ENCODE results near the gene TAF4.
"Not testable (repeated sequence)": the region's sequence is repeated elsewhere in the genome, so short reads cannot be mapped to it uniquely, and the experiment has no call there.

TAF4 gene

DNA sequence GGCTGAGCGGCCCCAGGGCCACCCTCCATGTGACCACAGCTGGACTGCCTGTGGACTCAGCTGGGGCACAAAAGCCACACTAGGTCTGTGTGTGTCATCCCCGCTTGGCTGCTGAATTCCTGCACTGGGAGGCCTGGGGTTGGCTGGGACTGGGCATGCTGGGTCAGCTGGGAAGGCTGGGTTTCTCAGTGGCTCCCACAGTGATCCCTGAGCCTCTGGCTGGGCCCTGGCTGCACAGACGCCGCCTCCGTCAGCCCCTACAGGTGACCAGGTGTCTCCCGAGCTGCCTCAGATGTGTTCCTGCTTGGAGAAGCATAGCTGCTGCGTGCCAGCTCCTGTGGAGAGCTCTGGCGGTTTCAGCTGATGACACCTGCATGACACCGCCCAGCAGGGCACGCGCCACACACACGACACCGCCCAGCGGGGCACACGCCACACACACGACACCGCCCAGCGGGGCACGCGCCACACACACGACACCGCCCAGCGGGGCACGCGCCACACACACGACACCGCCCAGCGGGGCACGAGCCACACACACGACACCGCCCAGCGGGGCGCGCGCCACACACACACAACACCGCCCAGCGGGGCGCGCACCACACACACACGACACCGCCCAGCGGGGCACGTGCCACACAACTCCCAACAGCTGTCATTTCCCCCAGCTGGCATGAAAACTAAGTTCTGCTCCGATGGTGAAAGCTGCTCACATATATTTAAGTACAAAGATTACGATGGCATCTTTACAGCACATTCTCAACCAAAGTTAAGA is 88.8 kb downstream of the TAF4 start:
- DNase-seq: no peak

DNA sequence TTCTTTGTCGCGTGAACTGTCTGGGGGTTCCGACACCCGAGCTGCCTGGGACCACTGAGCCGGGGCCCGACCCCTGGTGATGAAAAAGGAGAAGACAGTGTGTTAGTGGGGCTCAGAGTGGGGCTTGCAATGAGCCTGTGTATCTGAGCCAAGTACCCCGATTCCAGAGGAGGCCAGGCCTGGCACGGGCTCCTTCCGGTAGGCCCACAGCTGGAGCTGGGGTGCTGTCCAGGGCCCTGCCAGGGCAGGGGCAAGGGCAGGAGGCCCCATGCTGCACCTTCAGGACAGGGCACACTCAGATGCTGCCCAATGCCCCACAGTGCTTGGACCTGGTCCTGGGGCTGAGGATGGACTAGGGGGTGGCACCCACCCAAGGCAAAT is 89.4 kb downstream of the TAF4 start:
- DNase-seq: no peak

DNA sequence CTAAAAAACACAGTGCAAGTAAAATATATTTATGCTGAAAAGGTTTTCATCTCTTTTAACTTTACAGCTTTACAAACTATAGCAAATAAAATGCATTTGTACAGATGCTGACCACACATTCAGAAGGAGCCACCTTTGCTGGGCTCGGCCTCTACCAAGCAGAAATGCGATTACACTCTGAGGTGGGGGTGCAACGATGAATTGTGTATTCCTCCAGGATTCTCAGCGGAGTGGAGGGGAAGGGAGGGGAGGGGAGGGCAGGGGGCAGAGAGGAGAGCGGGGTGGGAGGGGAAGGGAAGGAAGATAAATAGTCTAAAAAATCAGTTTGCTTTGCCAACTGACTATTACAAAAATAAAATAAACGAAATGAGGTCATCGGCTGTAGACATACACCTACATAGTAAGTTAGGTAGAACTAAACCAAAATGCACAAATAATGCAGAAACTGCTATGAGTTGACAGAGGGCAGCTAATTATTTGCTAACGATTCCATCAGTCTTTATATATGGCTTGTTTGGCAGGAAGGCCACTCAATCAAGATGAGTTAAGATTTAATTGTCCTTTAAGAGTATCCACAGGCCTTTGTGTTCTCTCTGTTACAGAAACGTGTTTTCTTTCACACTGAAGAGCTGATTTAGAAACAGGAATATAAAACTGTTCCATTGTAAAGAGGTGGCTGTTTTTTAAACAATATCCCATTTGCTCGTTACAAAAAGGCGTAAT is 90.1 kb downstream of the TAF4 start:
- DNase-seq: no peak

- DNase-seq: no peak
Measured at GRCh38 chr20:61974357-61974665, 91.4 kb downstream of the TAF4 start.

DNA sequence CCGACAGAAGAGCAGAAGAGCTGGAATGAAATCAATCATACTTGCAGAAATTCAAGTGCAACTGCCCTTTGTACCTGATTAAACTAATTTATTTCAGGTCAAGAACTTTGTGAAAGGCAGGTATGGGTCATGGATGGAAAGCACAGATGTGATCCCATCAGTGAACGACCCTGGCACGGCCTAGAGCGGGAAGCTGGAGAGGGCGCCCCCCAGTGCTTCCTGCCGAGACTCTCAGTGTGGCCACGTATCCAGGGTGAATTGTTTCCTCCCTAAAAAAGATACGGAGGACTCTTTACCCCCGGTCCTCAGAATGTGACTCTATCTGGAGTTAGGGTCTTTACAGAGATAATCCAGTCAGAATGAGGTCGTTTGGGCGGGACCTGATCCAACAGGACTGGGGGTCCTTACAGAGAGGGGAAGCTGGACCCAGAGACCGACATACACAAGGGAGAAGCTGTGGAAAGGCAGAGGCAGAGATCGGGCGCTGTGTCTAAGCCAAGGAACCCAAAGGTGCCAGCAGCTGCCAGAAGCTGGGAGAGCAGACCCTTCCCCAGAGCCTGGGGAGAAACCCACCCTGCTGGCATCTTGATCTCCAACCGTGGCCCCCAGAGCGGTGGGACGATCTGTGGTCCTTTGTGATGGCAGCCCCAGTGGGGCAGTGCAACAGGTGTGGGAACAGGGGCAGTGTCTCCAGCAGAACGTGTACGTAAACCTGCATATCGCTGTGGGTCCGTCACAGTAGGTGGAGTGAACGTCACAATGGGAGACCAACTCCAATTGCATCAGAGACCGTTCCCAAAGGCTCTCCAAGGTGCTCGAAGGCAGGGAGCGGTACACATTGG is 91.9 kb downstream of the TAF4 start:
- DNase-seq: no peak

DNA sequence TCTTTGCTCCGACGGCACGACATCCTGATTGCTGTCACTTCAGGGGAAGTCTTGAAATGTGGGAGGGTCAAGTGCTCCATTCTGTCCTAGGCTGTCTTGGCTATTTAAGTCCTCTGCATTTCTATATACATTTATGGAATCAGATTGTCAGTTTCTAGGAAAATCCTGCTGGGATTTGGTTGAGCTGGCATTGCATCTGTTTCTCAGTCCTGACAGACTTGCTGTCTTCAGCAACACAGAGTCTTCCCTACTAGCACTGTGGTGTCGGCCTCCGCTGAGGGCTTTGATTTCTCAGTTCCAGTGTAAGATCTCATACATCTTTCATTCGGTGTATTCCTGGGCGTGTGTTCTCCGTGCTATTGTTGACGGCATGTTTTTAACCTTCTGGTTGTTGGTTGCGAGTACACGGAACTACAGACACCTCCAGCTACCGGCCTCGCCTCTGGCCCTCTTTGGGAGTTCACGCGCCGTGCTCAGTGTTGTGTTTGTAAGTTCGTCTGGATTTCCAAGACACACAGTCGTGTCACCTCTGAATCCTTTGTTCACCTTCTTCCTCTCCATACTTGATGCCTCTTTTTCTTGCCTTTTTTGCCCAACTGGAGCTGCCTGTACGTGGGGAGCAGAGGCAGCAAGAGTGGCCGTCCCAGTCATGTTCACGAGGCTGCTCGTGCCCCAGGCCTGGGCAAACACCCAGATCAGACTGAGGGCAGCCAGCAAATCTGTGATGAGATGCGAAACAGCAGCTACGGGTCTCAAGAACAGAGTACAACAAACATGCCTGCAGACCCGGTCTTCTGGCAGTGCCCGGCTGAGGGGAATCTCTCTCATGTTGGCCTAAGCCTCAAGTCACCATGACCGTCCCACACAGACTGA is 92.8 kb downstream of the TAF4 start:
- DNase-seq: no peak

DNA sequence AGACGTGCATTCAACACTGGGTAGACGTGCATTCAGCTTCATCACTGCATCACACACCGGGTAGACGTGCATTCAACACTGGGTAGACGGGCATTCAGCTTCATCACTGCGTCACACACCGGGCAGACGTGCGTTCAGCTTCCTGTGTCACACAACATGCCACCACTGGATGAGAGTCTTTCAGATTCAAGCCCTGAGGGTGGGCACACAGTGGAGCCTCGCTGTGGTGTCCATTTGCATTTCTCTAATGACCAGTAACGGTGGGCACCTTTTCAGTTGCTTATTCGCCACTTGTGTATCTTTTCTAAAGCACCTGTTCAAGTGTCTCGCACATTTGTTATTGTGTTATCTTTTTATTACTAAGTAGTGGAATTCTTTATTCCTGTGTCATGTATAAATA is 94.1 kb downstream of the TAF4 start:
- DNase-seq: not testable (repeated sequence)

DNA sequence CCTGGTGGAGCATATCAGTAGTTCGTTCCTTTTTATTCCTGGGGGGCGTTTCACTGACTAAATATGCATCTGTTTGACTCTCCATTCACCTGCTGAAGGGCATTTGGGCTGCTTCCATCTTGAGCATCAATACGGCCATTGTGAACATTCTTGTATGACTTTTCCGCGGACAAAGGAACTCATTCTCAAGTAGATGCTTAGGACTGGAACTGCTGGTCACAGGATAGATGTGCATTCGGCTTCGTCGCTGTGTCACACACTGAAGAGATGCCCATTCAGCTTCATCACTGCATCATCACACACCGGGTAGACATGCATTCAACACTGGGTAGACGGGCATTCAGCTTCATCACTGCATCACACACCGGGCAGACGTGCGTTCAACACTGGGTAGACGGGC is 95.3 kb downstream of the TAF4 start:
- DNase-seq: no peak

GRCh38 chr20:61969806-61970205 is 95.9 kb downstream of the TAF4 start:
- DNase-seq: no peak

- DNase-seq: no peak
Measured at GRCh38 chr20:61968932-61969331, 96.7 kb downstream of the TAF4 start.

DNA sequence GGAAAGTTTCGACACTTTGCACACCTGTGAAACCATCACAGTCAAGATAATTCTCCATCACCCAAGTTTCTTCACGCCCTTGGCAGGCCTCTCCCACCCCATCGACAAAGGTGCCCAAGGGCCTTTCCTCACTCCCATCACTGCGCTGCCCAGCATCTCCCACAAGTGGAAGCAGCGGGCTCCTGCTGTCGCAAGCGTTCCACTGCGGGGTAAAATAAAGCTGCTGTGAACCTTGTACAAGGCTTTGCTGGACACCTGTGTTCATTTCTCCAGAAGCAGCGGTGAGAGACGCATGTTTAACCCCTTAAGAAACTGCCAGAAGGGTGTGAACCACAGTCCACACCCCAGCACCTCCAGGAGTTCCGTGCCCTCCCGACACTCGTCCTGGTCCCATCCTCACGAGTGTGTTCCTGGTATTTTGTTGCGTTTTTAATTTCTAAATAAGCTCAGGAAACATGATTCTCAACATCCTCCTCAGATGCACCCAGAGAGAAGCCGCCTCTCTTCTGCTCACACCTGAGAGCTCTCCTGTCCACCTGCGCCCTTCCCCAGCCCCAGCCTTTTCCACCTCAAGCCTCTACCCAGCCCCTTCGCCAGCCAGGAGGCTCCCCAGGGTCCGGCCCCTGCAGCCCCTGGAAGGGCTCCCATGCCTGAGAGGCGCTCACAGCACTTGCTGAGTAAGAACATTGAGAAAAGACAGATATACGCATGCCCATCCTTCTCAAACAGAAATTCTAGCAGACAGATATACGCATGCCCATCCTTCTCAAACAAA is 97.5 kb downstream of the TAF4 start:
- DNase-seq: no peak

DNA sequence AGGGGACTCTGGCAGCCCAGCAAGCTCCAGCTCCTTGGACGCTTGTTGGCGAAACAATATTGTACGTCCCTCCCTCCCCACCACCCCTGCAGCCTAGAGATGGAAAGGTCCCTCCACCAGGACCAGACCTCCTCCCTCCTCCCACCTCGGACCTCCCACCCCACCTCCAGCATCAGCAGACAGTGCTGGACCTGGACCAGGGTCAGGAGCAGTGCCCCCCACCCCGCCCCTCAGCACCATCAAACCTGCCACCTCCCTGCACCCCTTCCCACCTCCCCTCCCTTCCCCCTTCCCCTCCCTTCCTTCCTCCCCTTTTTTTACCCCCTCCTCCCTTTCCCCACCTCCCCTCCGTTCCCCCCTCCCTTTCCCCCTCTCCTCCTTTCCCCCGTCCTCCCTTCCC is 98.4 kb downstream of the TAF4 start:
- no peak for DNase-seq

- DNase-seq: no peak
Measured at GRCh38 chr20:61966492-61967244, 99.0 kb downstream of the TAF4 start.

DNA sequence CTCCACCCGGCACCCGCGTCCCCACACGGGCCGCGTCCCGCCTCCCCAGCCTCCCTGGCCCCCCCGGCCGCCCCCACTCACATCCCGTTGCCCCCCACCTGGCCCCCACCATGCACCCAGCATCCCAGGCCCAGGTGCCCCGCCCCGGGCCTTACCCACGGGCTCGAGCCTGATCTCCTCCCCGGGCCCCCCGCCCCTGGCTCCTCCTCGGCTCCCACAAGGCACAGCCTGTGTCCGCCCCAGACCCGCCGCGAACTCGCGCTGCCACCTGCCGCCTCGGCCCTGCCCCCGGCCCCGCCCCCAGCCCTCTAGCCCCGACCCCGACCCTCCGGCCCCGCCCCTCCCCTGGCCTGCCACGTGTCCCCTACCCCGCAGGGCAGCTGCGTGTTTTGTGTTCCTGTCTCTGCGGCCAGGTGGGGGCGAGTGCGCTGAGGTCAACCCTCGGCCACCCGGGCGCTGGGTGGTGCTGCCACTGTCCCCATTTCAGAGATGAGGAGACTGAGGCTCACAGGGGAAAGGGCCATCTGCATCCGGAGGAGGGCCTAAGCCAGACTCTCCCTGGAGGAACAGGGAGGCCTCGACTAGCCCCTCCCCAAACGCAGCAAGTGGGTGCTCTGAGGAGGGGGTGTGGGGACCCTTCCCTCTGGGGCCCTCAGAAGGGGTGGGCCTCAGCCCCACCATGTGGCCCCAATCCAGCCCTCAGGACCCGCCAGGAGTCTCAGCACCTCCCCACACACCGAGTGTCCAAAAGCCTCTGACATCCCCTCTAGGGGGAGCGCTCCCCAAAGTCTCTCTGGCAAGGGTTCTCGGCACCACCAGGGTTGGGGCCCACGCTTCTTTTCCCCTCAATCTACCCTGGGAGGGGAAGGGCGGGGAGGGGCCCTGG is 99.8 kb downstream of the TAF4 start:
- DNase-seq: no peak

DNA sequence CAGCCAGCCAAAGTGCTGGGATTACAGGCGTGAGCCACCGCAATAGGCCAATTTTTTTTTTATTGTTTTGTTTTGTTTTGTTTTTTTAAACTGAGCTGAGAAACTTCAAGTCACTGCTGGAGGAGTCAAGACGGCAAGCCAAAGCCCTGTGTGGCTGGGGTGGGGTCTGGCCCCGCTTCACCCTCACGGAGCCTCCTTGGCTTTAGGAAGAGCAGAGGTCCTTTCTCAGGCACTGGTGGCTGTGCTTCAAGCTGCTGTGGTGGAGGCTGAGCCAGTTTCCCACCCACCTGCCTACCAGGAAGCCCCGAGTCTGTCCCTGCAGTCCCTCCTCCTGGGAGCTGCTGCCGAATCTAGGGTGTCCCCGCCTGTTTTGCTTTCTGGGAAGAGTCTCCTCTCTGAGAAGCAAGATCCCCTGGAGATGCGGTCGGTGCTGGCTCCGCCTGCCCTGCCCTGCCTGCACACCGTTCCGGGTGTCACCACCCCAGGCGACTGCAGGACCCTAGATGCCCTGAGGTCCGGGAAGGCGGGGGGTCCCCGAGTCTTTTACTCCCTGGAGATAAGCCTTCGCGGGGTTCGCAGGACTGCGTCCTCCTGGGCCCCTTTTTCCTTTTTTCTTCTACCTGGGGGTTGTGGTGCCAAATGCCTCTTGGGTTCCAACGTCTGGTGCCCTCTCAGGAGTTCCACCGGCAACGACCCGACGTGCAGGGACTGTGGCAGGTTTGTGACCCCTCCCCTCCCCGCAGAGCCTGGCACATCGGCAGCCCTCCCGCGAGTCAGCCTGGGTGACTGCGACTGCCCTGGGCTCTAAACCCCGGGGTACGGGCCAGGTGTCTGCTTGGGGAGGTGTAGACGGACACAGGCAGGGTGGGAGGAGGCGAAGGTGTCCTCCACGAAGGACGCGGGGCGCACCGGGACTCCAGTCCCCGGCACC is 100.7 kb downstream of the TAF4 start:
- no peak for DNase-seq

GRCh38 chr20:61963885-61964674 is 101.6 kb downstream of the TAF4 start:
- DNase-seq: no peak

- DNase-seq: no peak
Measured at GRCh38 chr20:61963149-61963548, 102.5 kb downstream of the TAF4 start.

GRCh38 chr20:61960836-61961235 is 104.8 kb downstream of the TAF4 start:
- no peak for DNase-seq
